Esophagus squamous epithelium (tissue), 4 donors: ENCODE measurements around the gene SUN5.

Experiments used
- CTCF ChIP-seq, 6 experiments: fragments of 450-650 bp in 4 of 6; fragments of 200-600 bp in 2 of 6; sonication (generic) in 2 of 6; IDR thresholded peaks; one replicate each; pipeline ENCODE4 v1.5.1; 2016 to 2019; ENCODE audit warnings: antibody characterized with exemption in 6 of 6, mild to moderate bottlenecking in 4 of 6, moderate library complexity in 4 of 6
- POLR2A ChIP-seq, 4 donors: fragments of 450-650 bp; IDR thresholded peaks; one replicate each; pipeline ENCODE4 v1.6.1; 2017; ENCODE audit warnings: antibody characterized with exemption in 4 of 4, mild to moderate bottlenecking in 4 of 4, moderate library complexity in 3 of 4

- TF ChIP-seq POLR2A (IDR thresholded peaks at IDR 0.05) (no peak), CTCF (IDR thresholded peaks at IDR 0.05) (no peak)
Measured at GRCh38 chr20:33053291-33054106, 49.3 kb upstream of the SUN5 start, which contains the start of gene BPIFB3.
